Trophoblast cell (in vitro differentiated cells and primary cell): ENCODE measurements around the gene VAT1L.

Experiments
- DNase-seq, 2 donors: peaks; one replicate each; pipeline ENCODE4 v3.0.0-alpha.2; 2016
- H2AFZ ChIP-seq: 2 replicates; pipeline ENCODE4 v1.6.1; 2013; ENCODE audit warnings: low read length, moderate library complexity, mild to moderate bottlenecking; ENCODE audit not compliant: insufficient read depth, poor library complexity
- H2AK5ac ChIP-seq: 2 replicates; pipeline ENCODE4 v1.6.1; 2013; ENCODE audit warnings: mild to moderate bottlenecking, low read length
- H2BK120ac ChIP-seq: 2 replicates; pipeline ENCODE4 v1.6.1; 2013; ENCODE audit warnings: low read length, mild to moderate bottlenecking, moderate library complexity; ENCODE audit not compliant: insufficient read depth, poor library complexity
- H2BK12ac ChIP-seq: 2 replicates; pipeline ENCODE4 v1.6.1; 2013; ENCODE audit warnings: mild to moderate bottlenecking, low read length, moderate library complexity
- H2BK5ac ChIP-seq: 2 replicates; pipeline ENCODE4 v1.6.1; 2013; ENCODE audit warnings: low read length, low read depth, moderate library complexity, mild to moderate bottlenecking; ENCODE audit not compliant: poor library complexity
- H3K14ac ChIP-seq: 2 replicates; pipeline ENCODE4 v1.6.1; 2013; ENCODE audit warnings: mild to moderate bottlenecking, low read length
- H3K18ac ChIP-seq: 2 replicates; pipeline ENCODE4 v1.6.1; 2013; ENCODE audit warnings: mild to moderate bottlenecking, low read length
- H3K23ac ChIP-seq: 2 replicates; pipeline ENCODE4 v1.6.1; 2013; ENCODE audit warnings: low read length
- H3K27ac ChIP-seq: 2 replicates; pipeline ENCODE4 v1.5.1; 2013; ENCODE audit warnings: low read depth, mild to moderate bottlenecking, inconsistent platforms, low read length, moderate library complexity
- H3K27me3 ChIP-seq: 2 replicates; pipeline ENCODE4 v1.6.1; 2013; ENCODE audit warnings: inconsistent platforms, mild to moderate bottlenecking, low read length, moderate library complexity; ENCODE audit not compliant: insufficient read depth
- H3K36me3 ChIP-seq, 2 experiments: 1 replicate in 1 of 2; 2 replicates in 1 of 2; pipeline ENCODE4 v1.6.1; 2013; ENCODE audit warnings: low read length in 2 of 2, mild to moderate bottlenecking in 2 of 2, moderate library complexity in 1 of 2; ENCODE audit not compliant: insufficient read depth in 2 of 2, control insufficient read depth in 1 of 2
- H3K4ac ChIP-seq: 2 replicates; pipeline ENCODE4 v1.6.1; 2013; ENCODE audit warnings: low read depth, mild to moderate bottlenecking, low read length, moderate library complexity
- H3K4me1 ChIP-seq, 2 experiments: 1 replicate in 1 of 2; 2 replicates in 1 of 2; pipeline ENCODE4 v1.6.1; 2013; ENCODE audit warnings: low read length in 2 of 2, mild to moderate bottlenecking in 2 of 2, moderate library complexity in 1 of 2; ENCODE audit not compliant: insufficient read depth in 2 of 2, control insufficient read depth in 1 of 2
- H3K4me2 ChIP-seq: 2 replicates; pipeline ENCODE4 v1.6.1; 2013; ENCODE audit warnings: inconsistent platforms, mild to moderate bottlenecking, low read length, moderate library complexity
- H3K4me3 ChIP-seq: 2 replicates; pipeline ENCODE4 v1.5.1; 2013; ENCODE audit warnings: mild to moderate bottlenecking, low read depth, low read length, inconsistent platforms
- H3K79me1 ChIP-seq: one replicate; pipeline ENCODE4 v1.6.1; 2013; ENCODE audit warnings: low read length
- H3K79me2 ChIP-seq: 2 replicates; pipeline ENCODE4 v1.6.1; 2013; ENCODE audit warnings: low read length, mild to moderate bottlenecking; ENCODE audit not compliant: control insufficient read depth, insufficient read depth, poor library complexity
- H3K9ac ChIP-seq: 2 replicates; pipeline ENCODE4 v1.6.1; 2013; ENCODE audit warnings: mild to moderate bottlenecking, low read length
- H3K9me3 ChIP-seq: 2 replicates; pipeline ENCODE4 v1.6.1; 2013; ENCODE audit warnings: low read depth, mild to moderate bottlenecking, control low read depth, inconsistent platforms, low read length; ENCODE audit not compliant: insufficient read depth
- H4K12ac ChIP-seq: 2 replicates; pipeline ENCODE4 v1.6.1; 2013; ENCODE audit warnings: low read depth, mild to moderate bottlenecking, low read length, moderate library complexity
- H4K8ac ChIP-seq: 2 replicates; pipeline ENCODE4 v1.6.1; 2013; ENCODE audit warnings: low read depth, mild to moderate bottlenecking, low read length, moderate library complexity
- H4K91ac ChIP-seq: one replicate; pipeline ENCODE4 v1.6.1; 2013; ENCODE audit warnings: low read depth, mild to moderate bottlenecking, low read length, moderate library complexity
- WGBS: extraction: QIAGEN DNeasy Blood & Tissue Kit; methylation state at CpG from one replicate; pipeline ENCODE4 v1.1.7; 2013; ENCODE audit warnings: missing lambda C conversion rate; ENCODE audit not compliant: insufficient read length, insufficient coverage; ENCODE audit errors: extremely low coverage; 5-methylcytosine and 5-hydroxymethylcytosine counted together

Gene VAT1L

GRCh38 chr16:77998350-77999023, 210.1 kb downstream of the VAT1L start:
- H2BK12ac ChIP-seq = no peak overlapping the region
- H3K4me3 ChIP-seq = no peak overlapping the region
- H3K4ac ChIP-seq = no peak overlapping the region
- no peak for DNase-seq
- H3K79me1 ChIP-seq = peaks cover 7% of the 10 kb centered on the region
- no peaks in the 10 kb centered on the region for H3K79me2 ChIP-seq
- peaks cover 2 to 7% of the 10 kb centered on the region in 2 experiments for H3K4me1 ChIP-seq
- no peak overlapping the region for H2BK120ac ChIP-seq
- H3K36me3 ChIP-seq = no peaks in the 10 kb centered on the region
- H3K18ac ChIP-seq = no peak overlapping the region
- no peak overlapping the region for H3K9ac ChIP-seq
- H3K23ac ChIP-seq = no peak overlapping the region
- no peak overlapping the region for H2BK5ac ChIP-seq
- no peak overlapping the region for H2AFZ ChIP-seq
- no peak overlapping the region for H3K14ac ChIP-seq
- H3K27ac ChIP-seq = no peak overlapping the region
- no peak overlapping the region for H4K8ac ChIP-seq
- no peak overlapping the region for H3K4me2 ChIP-seq
- no CpG with 5 or more reads among the region's 10 CpGs for WGBS
- H4K12ac ChIP-seq = no peak overlapping the region
- peaks cover 5% of the 10 kb centered on the region for H3K9me3 ChIP-seq
- H4K91ac ChIP-seq = peak overlapping the region; percentile 11
- no peak overlapping the region for H2AK5ac ChIP-seq
- H3K27me3 ChIP-seq = no peaks in the 10 kb centered on the region

- H3K9ac ChIP-seq = no peak overlapping the region
- H2AK5ac ChIP-seq = no peak overlapping the region
Observed at GRCh38 chr16:78001451-78002025, 213.2 kb downstream of the VAT1L start.

GRCh38 chr16:78002915-78003538, 214.7 kb downstream of the VAT1L start:
- Histone ChIP-seq H3K4ac (no peak overlapping the region), H3K79me2 (no peaks in the 10 kb centered on the region), H3K4me2 (no peak overlapping the region), H3K23ac (no peak overlapping the region), H3K9ac (no peak overlapping the region), H3K27ac (no peak overlapping the region), H3K36me3 (no peaks in the 10 kb centered on the region), H3K79me1 (no peaks in the 10 kb centered on the region), H3K18ac (no peak overlapping the region), H3K4me1 (peaks cover 2 to 4% of the 10 kb centered on the region in 2 experiments), H4K91ac (no peak overlapping the region), H4K8ac (no peak overlapping the region), H2BK12ac (no peak overlapping the region), H2AFZ (no peak overlapping the region), H2BK120ac (no peak overlapping the region), H4K12ac (no peak overlapping the region), H2AK5ac (no peak overlapping the region), H3K14ac (no peak overlapping the region), H3K4me3 (no peak overlapping the region), H3K27me3 (no peaks in the 10 kb centered on the region), H3K9me3 (no peaks in the 10 kb centered on the region), H2BK5ac (no peak overlapping the region)
- no CpG with 5 or more reads among the region's 11 CpGs for WGBS
- peak; percentile 93 to 99 for DNase-seq

More at GRCh38 chr16:78001451-78002025, 213.2 kb downstream of the VAT1L start:
- WGBS = no CpG with 5 or more reads among the region's 4 CpGs
- no peak overlapping the region for H2BK120ac ChIP-seq
- H3K18ac ChIP-seq = no peak overlapping the region
- H3K14ac ChIP-seq = no peak overlapping the region
- H3K4me2 ChIP-seq = no peak overlapping the region
- H3K27me3 ChIP-seq = no peaks in the 10 kb centered on the region
- H3K23ac ChIP-seq = no peak overlapping the region
- no peak overlapping the region for H2AFZ ChIP-seq
- peaks cover 2 to 4% of the 10 kb centered on the region in 2 experiments for H3K4me1 ChIP-seq
- H3K27ac ChIP-seq = no peak overlapping the region
- no peaks in the 10 kb centered on the region for H3K79me2 ChIP-seq
- DNase-seq = no peak
- H3K79me1 ChIP-seq = no peaks in the 10 kb centered on the region
- H4K8ac ChIP-seq = no peak overlapping the region
- H2BK5ac ChIP-seq = no peak overlapping the region
- peaks cover under 1% of the 10 kb centered on the region for H3K9me3 ChIP-seq
- no peak overlapping the region for H4K91ac ChIP-seq
- no peaks in the 10 kb centered on the region for H3K36me3 ChIP-seq
- H2BK12ac ChIP-seq = no peak overlapping the region
- H3K4me3 ChIP-seq = no peak overlapping the region
- H4K12ac ChIP-seq = no peak overlapping the region
- no peak overlapping the region for H3K4ac ChIP-seq

- Histone ChIP-seq H3K27ac (no peak overlapping the region), H3K4me2 (no peak overlapping the region), H2AFZ (no peak overlapping the region), H2BK120ac (no peak overlapping the region), H2BK12ac (no peak overlapping the region), H3K14ac (no peak overlapping the region), H4K8ac (no peak overlapping the region), H4K91ac (no peak overlapping the region), H3K9ac (no peak overlapping the region), H3K23ac (no peak overlapping the region), H3K36me3 (no peaks in the 10 kb centered on the region), H2AK5ac (no peak overlapping the region), H3K4me1 (peaks cover 2% of the 10 kb centered on the region in 2 experiments), H3K27me3 (no peaks in the 10 kb centered on the region), H2BK5ac (no peak overlapping the region), H4K12ac (no peak overlapping the region), H3K4ac (no peak overlapping the region), H3K79me1 (no peaks in the 10 kb centered on the region), H3K79me2 (no peaks in the 10 kb centered on the region), H3K9me3 (no peaks in the 10 kb centered on the region), H3K18ac (no peak overlapping the region), H3K4me3 (no peak overlapping the region)
- no peak for DNase-seq
- no CpG with 5 or more reads among the region's 4 CpGs for WGBS
Observed at GRCh38 chr16:78004517-78004916, 216.2 kb downstream of the VAT1L start.
